CD14-positive monocyte (primary cell): ENCODE data around the gene PARL. TPM values are rescaled to one million over a fixed set of nuclear protein-coding genes. Genes with fewer than 3 reads are reported as not detected.

Source experiments
- DNase-seq, 3 donors: peaks; one replicate each; pipeline ENCODE4 v3.0.0-alpha.2; 2011 to 2022
- H2AFZ ChIP-seq: 2 replicates; pipeline ENCODE4 v1.6.0; 2012; ENCODE audit warnings: mild to moderate bottlenecking, low read depth, low read length, inconsistent platforms; ENCODE audit not compliant: insufficient read depth, poor library complexity, severe bottlenecking
- H3K27ac ChIP-seq, 2 donors: 1 replicate in 1 of 2; 2 replicates in 1 of 2; pipeline ENCODE4 v1.5.1; 2012 to 2013; ENCODE audit warnings: low read length in 2 of 2, control low read depth in 1 of 2, inconsistent platforms in 1 of 2, low read depth in 1 of 2, mild to moderate bottlenecking in 1 of 2
- H3K27me3 ChIP-seq, 2 donors: one replicate each; pipeline versions ENCODE4 v1.6.0 to v1.6.1; 2011 to 2013; ENCODE audit warnings: low read length in 2 of 2; ENCODE audit not compliant: control insufficient read depth in 2 of 2, insufficient read depth in 2 of 2
- H3K36me3 ChIP-seq, 2 donors: replicated peaks in 1 of 2; 1 replicate in 1 of 2; 2 replicates in 1 of 2; pipeline versions ENCODE4 v1.5.1 to v1.6.1; 2012 to 2013; ENCODE audit warnings: low read length in 2 of 2, control low read depth in 1 of 2, inconsistent platforms in 1 of 2, mild to moderate bottlenecking in 1 of 2; ENCODE audit not compliant: insufficient read depth in 2 of 2, control insufficient read depth in 1 of 2
- H3K4me1 ChIP-seq, 2 donors: 1 replicate in 1 of 2; 2 replicates in 1 of 2; pipeline versions ENCODE4 v1.5.1 to v1.6.1; 2012 to 2013; ENCODE audit warnings: low read length in 2 of 2, control low read depth in 1 of 2, inconsistent platforms in 1 of 2, mild to moderate bottlenecking in 1 of 2, moderate library complexity in 1 of 2; ENCODE audit not compliant: insufficient read depth in 2 of 2, control insufficient read depth in 1 of 2
- H3K4me2 ChIP-seq: replicated peaks from 2 replicates; pipeline ENCODE3; 2012; ENCODE audit warnings: low read length, moderate library complexity, mild to moderate bottlenecking; ENCODE audit not compliant: poor library complexity, severe bottlenecking; ENCODE audit errors: extremely low read depth
- H3K4me3 ChIP-seq, 3 experiments: fragments of 200-600 bp in 1 of 3; sonication (generic) in 1 of 3; replicated peaks in 1 of 3; 1 replicate in 2 of 3; 2 replicates in 1 of 3; pipeline ENCODE4 v1.5.1; 2011 to 2013; ENCODE audit warnings: low read length in 3 of 3, mild to moderate bottlenecking in 3 of 3, control low read depth in 2 of 3, low read depth in 2 of 3, inconsistent platforms in 1 of 3, moderate library complexity in 1 of 3
- H3K79me2 ChIP-seq: 2 replicates; pipeline ENCODE4 v1.6.0; 2012; ENCODE audit warnings: mild to moderate bottlenecking, control low read depth, inconsistent platforms, low read length, moderate library complexity; ENCODE audit not compliant: insufficient read depth
- H3K9ac ChIP-seq: 2 replicates; pipeline ENCODE4 v1.6.0; 2017; ENCODE audit warnings: low read length, mild to moderate bottlenecking; ENCODE audit not compliant: insufficient read depth, poor library complexity, severe bottlenecking
- H3K9me3 ChIP-seq, 2 donors: replicated peaks in 1 of 2; 1 replicate in 1 of 2; 2 replicates in 1 of 2; pipeline versions ENCODE4 v1.5.1 to v1.6.1; 2012 to 2013; ENCODE audit warnings: low read length in 2 of 2, control low read depth in 1 of 2; ENCODE audit not compliant: control insufficient read depth in 1 of 2, insufficient read depth in 1 of 2
- H4K20me1 ChIP-seq: 2 replicates; pipeline ENCODE4 v1.6.0; 2012; ENCODE audit warnings: mild to moderate bottlenecking, low read length, control low read depth, moderate library complexity; ENCODE audit not compliant: insufficient read depth
- H3K27ac Mint-ChIP-seq, 7 donors: one replicate each; pipeline ENCODE4 v1.8.0; 2020; ENCODE audit warnings: mild to moderate bottlenecking in 7 of 7, mixed read lengths in 7 of 7, moderate library complexity in 6 of 7, inconsistent platforms in 2 of 7
- H3K27me3 Mint-ChIP-seq, 3 donors: one replicate each; pipeline ENCODE4 v1.8.0; 2021 to 2022; ENCODE audit warnings: low read depth in 3 of 3, mild to moderate bottlenecking in 3 of 3, mixed read lengths in 3 of 3, moderate library complexity in 3 of 3, inconsistent platforms in 1 of 3
- H3K36me3 Mint-ChIP-seq, 2 donors: one replicate each; pipeline ENCODE4 v1.8.0; 2020; ENCODE audit warnings: mixed read lengths in 2 of 2, inconsistent platforms in 1 of 2, mild to moderate bottlenecking in 1 of 2
- H3K4me1 Mint-ChIP-seq: one replicate; pipeline ENCODE4 v1.8.0; 2020; ENCODE audit warnings: mild to moderate bottlenecking, mixed read lengths
- H3K4me3 Mint-ChIP-seq, 2 donors: one replicate each; pipeline ENCODE4 v1.8.0; 2020; ENCODE audit warnings: mild to moderate bottlenecking in 2 of 2, mixed read lengths in 2 of 2, moderate library complexity in 1 of 2
- H3K9me3 Mint-ChIP-seq, 7 donors: one replicate each; pipeline ENCODE4 v1.8.0; 2020 to 2022; ENCODE audit warnings: mixed read lengths in 7 of 7, mild to moderate bottlenecking in 6 of 7, moderate library complexity in 6 of 7, inconsistent platforms in 2 of 7
- WGBS: methylation state at CpG from one replicate; pipeline ENCODE4 v1.1.5; 2013; ENCODE audit warnings: missing lambda C conversion rate; ENCODE audit not compliant: insufficient coverage; 5-methylcytosine and 5-hydroxymethylcytosine counted together
- intact Hi-C, 2 donors: fragments of 100-400 bp; cut with micrococcal nuclease; formaldehyde crosslinking; loops; one replicate each; pipeline versions ENCODE4 v1.15.0 to v1.15.1; 2023
- polyA plus RNA-seq, 3 donors: library from polyadenylated mRNA; depleted of rRNA in 1 of 3; unstranded in 2 of 3; stranded (reverse) in 1 of 3; fragments of 300-500 nt in 2 of 3; fragments of >200 nt in 1 of 3; fragmentation: Illumina TruSeq in 2 of 3; gene quantifications; 1 replicate in 2 of 3; 2 replicates in 1 of 3; pipeline ENCODE4 v1.2.3, GENCODE V29; 2012 to 2021
- TF ChIP-seq, protein P1 (sequence below): fragments of 200-600 bp; IDR thresholded peaks from one replicate; pipeline ENCODE4 v1.8.0; 2022; ENCODE audit warnings: antibody characterized with exemption, mild to moderate bottlenecking

PARL gene
- polyA plus RNA-seq, 3 donors, result 65.6 to 196 (median 155) TPM

DNA sequence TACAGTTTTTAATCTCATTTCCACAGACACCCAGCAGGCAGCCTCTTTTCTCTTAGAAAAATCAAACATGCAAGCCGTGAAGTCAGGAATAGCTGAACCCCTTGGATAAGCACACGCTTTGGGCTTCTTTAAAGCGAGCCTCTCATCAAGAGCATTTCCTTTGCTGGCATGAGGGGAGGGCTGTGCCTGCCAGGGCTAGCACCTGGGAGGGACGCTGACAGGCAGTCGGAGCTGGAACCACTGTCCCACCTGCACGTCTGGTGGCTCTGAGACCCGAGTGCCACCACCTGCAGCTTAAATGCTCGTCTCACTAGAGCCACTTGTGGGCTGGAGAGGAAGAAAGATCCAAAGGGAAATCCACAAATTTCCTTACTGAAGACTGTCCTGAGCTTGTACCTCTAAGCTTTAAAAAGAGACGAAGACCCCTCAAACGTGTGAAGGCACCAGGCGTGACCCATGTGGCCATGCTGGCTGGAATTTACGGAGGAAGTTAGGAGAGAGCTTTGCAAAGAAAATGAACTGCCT, 68.7 kb downstream of the PARL start:
- H3K27ac Mint-ChIP-seq, result no peak overlapping the region
- no peak for DNase-seq
- H3K9ac ChIP-seq, result no peak overlapping the region
- peaks cover 21 to 46% of the 10 kb centered on the region in 2 donors for H3K36me3 ChIP-seq
- H3K9me3 Mint-ChIP-seq, result no peaks in the 10 kb centered on the region
- no peaks in the 10 kb centered on the region for H3K27me3 Mint-ChIP-seq
- H3K79me2 ChIP-seq, result no peaks in the 10 kb centered on the region
- no peaks in the 10 kb centered on the region for H3K27me3 ChIP-seq
- H3K9me3 ChIP-seq, result no peaks in the 10 kb centered on the region
- TF ChIP-seq, protein P1, sequence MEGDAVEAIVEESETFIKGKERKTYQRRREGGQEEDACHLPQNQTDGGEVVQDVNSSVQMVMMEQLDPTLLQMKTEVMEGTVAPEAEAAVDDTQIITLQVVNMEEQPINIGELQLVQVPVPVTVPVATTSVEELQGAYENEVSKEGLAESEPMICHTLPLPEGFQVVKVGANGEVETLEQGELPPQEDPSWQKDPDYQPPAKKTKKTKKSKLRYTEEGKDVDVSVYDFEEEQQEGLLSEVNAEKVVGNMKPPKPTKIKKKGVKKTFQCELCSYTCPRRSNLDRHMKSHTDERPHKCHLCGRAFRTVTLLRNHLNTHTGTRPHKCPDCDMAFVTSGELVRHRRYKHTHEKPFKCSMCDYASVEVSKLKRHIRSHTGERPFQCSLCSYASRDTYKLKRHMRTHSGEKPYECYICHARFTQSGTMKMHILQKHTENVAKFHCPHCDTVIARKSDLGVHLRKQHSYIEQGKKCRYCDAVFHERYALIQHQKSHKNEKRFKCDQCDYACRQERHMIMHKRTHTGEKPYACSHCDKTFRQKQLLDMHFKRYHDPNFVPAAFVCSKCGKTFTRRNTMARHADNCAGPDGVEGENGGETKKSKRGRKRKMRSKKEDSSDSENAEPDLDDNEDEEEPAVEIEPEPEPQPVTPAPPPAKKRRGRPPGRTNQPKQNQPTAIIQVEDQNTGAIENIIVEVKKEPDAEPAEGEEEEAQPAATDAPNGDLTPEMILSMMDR, result no peak
- H3K4me1 Mint-ChIP-seq, result no peaks in the 10 kb centered on the region
- H3K4me2 ChIP-seq, result no peak overlapping the region
- H3K4me1 ChIP-seq, result no peaks in the 10 kb centered on the region
- H3K27ac ChIP-seq, result no peak overlapping the region
- WGBS, result 81% methylated on average over 8 of the region's 12 CpGs
- H3K36me3 Mint-ChIP-seq, result peaks cover 41 to 61% of the 10 kb centered on the region in 2 donors
- no peak overlapping the region for H2AFZ ChIP-seq
- H4K20me1 ChIP-seq, result no peaks in the 10 kb centered on the region
- intact Hi-C loops, result no loop called here
- no peak overlapping the region for H3K4me3 ChIP-seq
- no peak overlapping the region for H3K4me3 Mint-ChIP-seq

DNA sequence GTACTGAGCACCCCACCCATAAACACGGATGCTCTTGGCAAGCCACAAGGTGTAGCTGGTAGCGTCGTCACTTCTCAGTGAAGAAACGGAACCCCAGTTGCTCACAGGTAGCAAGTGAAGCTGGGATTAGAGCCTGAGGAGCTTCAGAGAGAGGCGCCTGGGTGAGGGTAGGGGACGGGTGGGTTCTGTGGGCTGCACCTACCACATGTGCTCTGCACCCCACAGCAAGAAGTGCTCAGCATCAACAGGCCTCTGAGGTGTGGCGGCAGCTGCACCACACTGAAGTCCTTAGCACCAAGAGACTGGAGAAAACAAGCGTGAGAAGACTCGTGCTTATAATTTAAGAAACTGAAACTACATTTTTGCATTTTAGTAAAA, 69.1 kb downstream of the PARL start:
- DNase-seq, result no peak
- no peaks in the 10 kb centered on the region for H3K9me3 ChIP-seq
- TF ChIP-seq, protein P1, result no peak
- no peak overlapping the region for H3K4me3 ChIP-seq
- H3K27ac ChIP-seq, result no peak overlapping the region
- H2AFZ ChIP-seq, result no peak overlapping the region
- Mint-ChIP-seq H3K27me3 (no peaks in the 10 kb centered on the region), H3K4me3 (no peak overlapping the region), H3K4me1 (no peaks in the 10 kb centered on the region), H3K36me3 (peaks cover 46 to 65% of the 10 kb centered on the region in 2 donors), H3K27ac (peak overlapping the region in 1 of 7 donors; percentile 46), H3K9me3 (no peaks in the 10 kb centered on the region)
- no peaks in the 10 kb centered on the region for H3K27me3 ChIP-seq
- intact Hi-C loops, result no loop called here
- no peaks in the 10 kb centered on the region for H3K4me1 ChIP-seq
- no peak overlapping the region for H3K4me2 ChIP-seq
- H3K79me2 ChIP-seq, result no peaks in the 10 kb centered on the region
- H3K36me3 ChIP-seq, result peaks cover 25 to 51% of the 10 kb centered on the region in 2 donors
- no CpG with 5 or more reads among the region's 9 CpGs for WGBS
- H4K20me1 ChIP-seq, result no peaks in the 10 kb centered on the region
- H3K9ac ChIP-seq, result no peak overlapping the region
